Measurements from ENCODE around the gene IFNA5. TPM values are rescaled to one million over a fixed set of nuclear protein-coding genes. Genes with fewer than 3 reads are reported as not detected.
A peak's percentile ranks its signal among the peaks of the same experiment; 100 is the strongest.

Gene IFNA5
- total and polyA plus RNA-seq, 2 experiments from 2014 or later: not detected

DNA sequence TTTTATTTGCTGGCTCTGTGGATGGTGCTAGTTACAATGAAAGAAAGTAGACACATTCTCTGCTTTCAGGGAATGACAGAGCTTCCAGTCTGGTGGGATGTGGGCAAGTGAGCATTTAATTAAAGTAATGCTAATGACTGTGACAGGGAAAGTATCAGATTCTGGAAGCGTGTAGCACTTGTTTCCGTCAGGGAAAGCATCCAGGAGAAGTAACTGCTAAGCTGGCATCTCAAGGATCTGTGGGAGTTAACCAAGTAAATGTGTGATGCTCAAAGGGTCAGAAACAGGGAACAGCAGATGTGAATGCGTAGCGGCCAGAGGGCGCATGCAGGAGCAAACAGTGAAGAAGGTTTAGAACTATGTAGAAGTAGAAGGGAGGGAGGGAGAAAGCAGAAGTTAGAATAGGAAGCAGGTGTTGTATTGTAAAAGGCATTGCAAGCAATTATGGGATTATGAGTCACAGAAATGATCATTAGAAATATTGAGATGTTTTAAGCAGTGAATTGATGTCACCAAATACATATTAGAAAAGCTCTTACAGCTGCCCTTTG lies 17.9 kb upstream of the IFNA5 start:
- Histone ChIP-seq H3K27ac (no peak overlapping the region), H3K27me3 (no peaks in the 10 kb centered on the region), H3K9me3 (ENCODE audit: low read depth) (no peaks in the 10 kb centered on the region), H3K4me1 (ENCODE audit: low read depth) (no peaks in the 10 kb centered on the region), H3K4me3 (no peak overlapping the region), H3K36me3 (no peaks in the 10 kb centered on the region)
- DNase-seq (ENCODE audit: low read depth in 1 of 2, low spot score in 1 of 2): no peak
- TF ChIP-seq, protein P1, sequence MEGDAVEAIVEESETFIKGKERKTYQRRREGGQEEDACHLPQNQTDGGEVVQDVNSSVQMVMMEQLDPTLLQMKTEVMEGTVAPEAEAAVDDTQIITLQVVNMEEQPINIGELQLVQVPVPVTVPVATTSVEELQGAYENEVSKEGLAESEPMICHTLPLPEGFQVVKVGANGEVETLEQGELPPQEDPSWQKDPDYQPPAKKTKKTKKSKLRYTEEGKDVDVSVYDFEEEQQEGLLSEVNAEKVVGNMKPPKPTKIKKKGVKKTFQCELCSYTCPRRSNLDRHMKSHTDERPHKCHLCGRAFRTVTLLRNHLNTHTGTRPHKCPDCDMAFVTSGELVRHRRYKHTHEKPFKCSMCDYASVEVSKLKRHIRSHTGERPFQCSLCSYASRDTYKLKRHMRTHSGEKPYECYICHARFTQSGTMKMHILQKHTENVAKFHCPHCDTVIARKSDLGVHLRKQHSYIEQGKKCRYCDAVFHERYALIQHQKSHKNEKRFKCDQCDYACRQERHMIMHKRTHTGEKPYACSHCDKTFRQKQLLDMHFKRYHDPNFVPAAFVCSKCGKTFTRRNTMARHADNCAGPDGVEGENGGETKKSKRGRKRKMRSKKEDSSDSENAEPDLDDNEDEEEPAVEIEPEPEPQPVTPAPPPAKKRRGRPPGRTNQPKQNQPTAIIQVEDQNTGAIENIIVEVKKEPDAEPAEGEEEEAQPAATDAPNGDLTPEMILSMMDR (IDR thresholded peaks at IDR 0.05; ENCODE audit: low read depth, low read length): no peak

DNA sequence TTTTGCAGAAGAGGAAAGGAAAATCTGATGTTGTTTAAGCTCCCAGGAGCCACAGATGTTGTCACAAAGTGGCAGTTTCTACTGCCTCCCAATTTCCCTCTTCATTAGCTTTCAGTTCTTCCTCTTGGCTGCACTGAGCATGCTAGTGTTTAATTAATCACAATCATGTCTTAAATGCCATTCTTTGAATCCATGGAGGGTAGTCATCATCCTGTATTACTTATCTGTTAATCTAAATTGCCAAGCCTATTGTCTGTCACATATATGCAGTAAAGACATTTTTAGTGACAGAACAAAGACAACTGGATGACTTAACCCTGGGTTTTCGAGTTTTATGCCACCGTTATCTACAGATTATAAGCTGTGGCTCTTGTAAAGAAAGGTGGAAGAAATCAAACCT lies 15.4 kb upstream of the IFNA5 start:
- no peaks in the 10 kb centered on the region for H3K36me3 ChIP-seq
- H3K9me3 ChIP-seq (ENCODE audit: low read depth): no peaks in the 10 kb centered on the region
- H3K27me3 ChIP-seq: peaks cover 5% of the 10 kb centered on the region
- TF ChIP-seq, protein P1 (IDR thresholded peaks at IDR 0.05; ENCODE audit: low read depth, low read length): no peak
- no peaks in the 10 kb centered on the region for H3K4me1 ChIP-seq (ENCODE audit: low read depth)
- no peak overlapping the region for H3K27ac ChIP-seq
- no peak for DNase-seq (ENCODE audit: low read depth in 1 of 2, low spot score in 1 of 2)
- no peak overlapping the region for H3K4me3 ChIP-seq

DNA sequence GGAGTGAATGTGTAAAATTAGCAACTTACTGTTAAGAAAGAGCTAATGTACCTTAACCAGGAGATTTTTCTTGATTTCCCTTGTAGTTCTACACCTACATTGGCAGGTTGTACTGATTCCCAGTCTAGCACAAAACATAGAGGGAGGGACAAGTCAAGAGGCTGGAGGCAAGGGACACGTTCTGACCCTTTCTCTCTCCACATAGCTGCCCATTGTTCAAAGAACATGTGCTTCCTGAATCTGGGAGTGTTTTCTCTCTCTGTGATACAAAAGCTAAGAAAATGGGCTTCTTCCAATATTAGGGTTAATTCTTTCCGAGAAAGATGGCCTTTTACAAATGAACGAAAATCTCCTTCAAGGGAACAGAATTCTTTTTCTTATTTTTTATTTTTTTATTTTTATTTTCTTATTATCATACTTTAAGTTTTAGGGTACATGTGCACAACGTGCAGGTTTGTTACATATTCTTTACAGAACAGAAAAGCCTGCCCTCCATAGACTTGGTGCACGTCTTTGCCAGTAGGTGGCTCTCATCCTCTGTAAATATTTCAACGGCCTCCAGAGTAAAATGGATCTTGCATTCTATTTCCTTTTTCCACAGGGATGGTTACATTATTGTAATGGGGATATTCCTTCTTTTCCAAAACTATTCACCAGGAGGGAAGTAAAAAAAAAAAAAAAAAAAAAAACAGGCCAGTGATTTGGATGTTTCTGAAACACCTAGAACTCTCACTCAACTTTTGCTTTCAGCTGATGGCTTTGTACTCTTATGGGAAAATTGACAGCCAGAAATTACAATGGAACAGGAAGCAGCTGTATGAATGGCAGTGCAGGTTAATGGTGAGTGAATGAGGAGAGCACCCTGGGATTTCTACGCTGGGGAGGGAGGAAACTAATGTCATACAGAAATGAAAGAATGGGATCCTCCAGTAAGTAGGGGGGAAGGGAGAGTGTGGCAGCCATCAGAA lies 13.1 kb upstream of the IFNA5 start:
- H3K36me3 ChIP-seq: no peaks in the 10 kb centered on the region
- no peak overlapping the region for H3K4me3 ChIP-seq
- H3K27me3 ChIP-seq: peaks cover 5% of the 10 kb centered on the region
- H3K9me3 ChIP-seq (ENCODE audit: low read depth): no peaks in the 10 kb centered on the region
- no peaks in the 10 kb centered on the region for H3K4me1 ChIP-seq (ENCODE audit: low read depth)
- no peak overlapping the region for H3K27ac ChIP-seq
- TF ChIP-seq, protein P1 (IDR thresholded peaks at IDR 0.05; ENCODE audit: low read depth, low read length): peak; percentile 71
- DNase-seq (ENCODE audit: low read depth in 1 of 2, low spot score in 1 of 2): peak; percentile 66 to 70

DNA sequence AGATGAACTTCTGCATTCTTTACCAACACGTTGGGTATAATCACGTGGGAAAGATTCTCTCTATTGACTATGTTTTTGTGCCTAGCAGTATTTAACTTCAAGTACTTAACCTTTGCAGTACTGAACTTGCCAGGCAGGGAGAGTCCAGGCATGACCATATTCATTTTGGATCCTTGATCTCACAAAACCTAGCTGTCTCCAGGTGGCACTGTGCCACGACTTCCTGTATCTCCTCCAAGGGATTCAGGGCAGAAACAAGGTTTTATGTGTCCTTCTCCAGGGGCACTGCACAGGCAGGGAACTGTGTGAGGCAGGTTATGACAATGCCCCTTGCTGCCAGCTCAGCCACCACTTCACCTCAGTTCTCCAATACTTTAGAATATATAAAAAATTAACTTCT lies 11.7 kb upstream of the IFNA5 start:
- no peak overlapping the region for H3K4me3 ChIP-seq
- H3K27ac ChIP-seq: no peak overlapping the region
- H3K4me1 ChIP-seq (ENCODE audit: low read depth): no peaks in the 10 kb centered on the region
- H3K36me3 ChIP-seq: no peaks in the 10 kb centered on the region
- peaks cover 5% of the 10 kb centered on the region for H3K27me3 ChIP-seq
- TF ChIP-seq, protein P1 (IDR thresholded peaks at IDR 0.05; ENCODE audit: low read depth, low read length): no peak
- H3K9me3 ChIP-seq (ENCODE audit: low read depth): no peaks in the 10 kb centered on the region
- DNase-seq (ENCODE audit: low read depth in 1 of 2, low spot score in 1 of 2): no peak

DNA sequence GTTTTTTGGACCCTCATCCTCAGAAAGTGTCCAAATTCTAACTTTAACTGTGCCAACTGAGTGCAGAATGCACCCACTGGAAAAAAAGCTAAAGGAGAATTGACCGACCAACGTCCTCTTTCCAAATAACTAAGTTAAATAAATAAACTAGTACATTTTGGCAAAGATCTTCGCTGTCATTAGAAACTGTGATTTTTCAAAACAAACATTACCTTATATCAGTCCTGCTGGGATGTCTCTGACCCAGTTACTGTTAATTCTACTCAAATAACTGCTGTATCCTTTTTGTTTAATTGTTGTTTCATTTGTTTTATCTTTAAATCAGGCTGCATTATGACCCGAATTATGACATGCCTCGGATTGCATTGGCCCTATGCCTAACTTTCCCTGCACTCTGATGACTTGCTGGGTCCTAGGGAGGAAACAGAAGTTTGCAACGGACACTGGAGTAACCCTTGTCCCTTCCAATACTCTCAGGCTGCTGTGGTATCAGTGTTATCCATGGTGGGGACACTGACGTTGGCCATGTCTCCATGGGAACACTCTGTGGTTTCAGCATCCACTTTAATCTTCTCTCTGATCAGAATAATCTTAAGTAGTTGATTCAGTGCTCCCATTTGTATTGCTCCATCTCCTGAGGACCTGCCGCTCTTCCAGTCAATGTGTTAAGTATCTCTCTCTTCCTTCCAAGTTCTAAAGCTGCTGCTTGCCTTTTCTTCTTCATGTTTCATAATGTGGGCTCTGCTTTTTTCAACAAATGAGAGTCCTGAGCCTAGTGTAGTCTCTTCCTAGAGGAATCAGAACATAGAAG lies 11.1 kb upstream of the IFNA5 start:
- Histone ChIP-seq H3K4me1 (ENCODE audit: low read depth) (no peaks in the 10 kb centered on the region), H3K27me3 (peaks cover 5% of the 10 kb centered on the region)

More for the DNA sequence above, 11.1 kb upstream of the IFNA5 start:
- Histone ChIP-seq H3K9me3 (ENCODE audit: low read depth) (no peaks in the 10 kb centered on the region), H3K27ac (no peak overlapping the region), H3K36me3 (no peaks in the 10 kb centered on the region), H3K4me3 (no peak overlapping the region)
- DNase-seq (ENCODE audit: low read depth in 1 of 2, low spot score in 1 of 2): no peak
- TF ChIP-seq, protein P1 (IDR thresholded peaks at IDR 0.05; ENCODE audit: low read depth, low read length): no peak

Measured in cardiac muscle cell (in vitro differentiated cells and primary cell).